Karpas-422 (cell line): Measurements from ENCODE around the gene VRTN. TPM values are rescaled to one million over a fixed set of nuclear protein-coding genes. Genes with fewer than 3 reads are reported as not detected.
"Not testable (repeated sequence)": the region's sequence is repeated elsewhere in the genome, so short reads cannot be mapped to it uniquely, and the experiment has no call there.

ENCODE experiments used
- DNase-seq: peaks from one replicate; pipeline ENCODE4 v3.0.0-alpha.2; 2015
- H2AFZ ChIP-seq: fragments of 200-600 bp; sonication (generic); 2 replicates; pipeline ENCODE4 v1.6.1; 2014; ENCODE audit warnings: antibody characterized with exemption, low read length, mixed read lengths
- H3K27ac ChIP-seq: fragments of 200-600 bp; sonication (generic); 2 replicates; pipeline ENCODE4 v1.5.1; 2014; ENCODE audit warnings: mild to moderate bottlenecking, low read length, moderate library complexity
- H3K27me3 ChIP-seq: fragments of 200-600 bp; sonication (generic); 2 replicates; pipeline ENCODE4 v1.6.1; 2014; ENCODE audit warnings: low read length, mixed read lengths
- H3K36me3 ChIP-seq: fragments of 200-600 bp; sonication (generic); 2 replicates; pipeline ENCODE4 v1.6.1; 2014; ENCODE audit warnings: low read length, mixed read lengths; ENCODE audit not compliant: insufficient read depth
- H3K4me1 ChIP-seq: fragments of 200-600 bp; sonication (generic); 2 replicates; pipeline ENCODE4 v1.6.1; 2014; ENCODE audit warnings: mild to moderate bottlenecking, low read length, mixed read lengths
- H3K4me2 ChIP-seq: fragments of 200-600 bp; sonication (generic); 2 replicates; pipeline ENCODE4 v1.6.1; 2014; ENCODE audit warnings: low read length, low read depth, mild to moderate bottlenecking; ENCODE audit not compliant: poor library complexity, severe bottlenecking
- H3K4me3 ChIP-seq: fragments of 200-600 bp; sonication (generic); 2 replicates; pipeline ENCODE4 v1.5.1; 2014; ENCODE audit warnings: mild to moderate bottlenecking, antibody characterized with exemption, low read length, mixed read lengths
- H3K79me2 ChIP-seq: fragments of 200-600 bp; sonication (generic); 2 replicates; pipeline ENCODE4 v1.6.1; 2014; ENCODE audit warnings: mild to moderate bottlenecking, low read length, mixed read lengths
- H3K9ac ChIP-seq: fragments of 200-600 bp; sonication (generic); 2 replicates; pipeline ENCODE4 v1.6.0; 2014; ENCODE audit warnings: low read length
- H3K9me2 ChIP-seq: fragments of 200-600 bp; sonication (generic), shearing (Covaris generic); replicated peaks from 2 replicates; pipeline ENCODE4 v1.6.0; 2014; ENCODE audit warnings: mild to moderate bottlenecking, low read length, moderate library complexity; ENCODE audit not compliant: insufficient read depth
- H3K9me3 ChIP-seq: fragments of 300-700, 200-600 bp; sonication (generic); 2 replicates; pipeline ENCODE4 v1.6.1; 2014; ENCODE audit warnings: low read length, mixed read lengths
- H4K20me1 ChIP-seq: fragments of 200-600 bp; sonication (generic); 2 replicates; pipeline ENCODE4 v1.6.1; 2014; ENCODE audit warnings: mild to moderate bottlenecking, antibody characterized with exemption, low read length, low read depth; ENCODE audit not compliant: insufficient read depth
- total RNA-seq: library from RNA; depleted of rRNA; stranded (reverse); fragments of >200 nt; shearing (Covaris generic); gene quantifications from 2 replicates; pipeline ENCODE4 v1.2.3, GENCODE V29; 2014; ENCODE audit warnings: low replicate concordance

The VRTN gene
- total RNA-seq, 1 experiment from 2014 or later, result not detected

GRCh38 chr14:74309125-74310022 is 38.9 kb upstream of the VRTN start:
- Histone ChIP-seq H3K9me2 (no peaks in the 10 kb centered on the region), H3K36me3 (no peaks in the 10 kb centered on the region), H3K27ac (no peak overlapping the region), H3K4me2 (no peak overlapping the region), H2AFZ (peak overlapping the region; percentile 33; the same call in 1 of the 2 replicates), H3K4me3 (no peak overlapping the region), H3K9ac (no peak overlapping the region), H3K9me3 (no peaks in the 10 kb centered on the region), H3K4me1 (peaks cover 5% of the 10 kb centered on the region), H3K27me3 (no peaks in the 10 kb centered on the region), H4K20me1 (no peaks in the 10 kb centered on the region), H3K79me2 (no peaks in the 10 kb centered on the region)
- DNase-seq, result no peak

DNA sequence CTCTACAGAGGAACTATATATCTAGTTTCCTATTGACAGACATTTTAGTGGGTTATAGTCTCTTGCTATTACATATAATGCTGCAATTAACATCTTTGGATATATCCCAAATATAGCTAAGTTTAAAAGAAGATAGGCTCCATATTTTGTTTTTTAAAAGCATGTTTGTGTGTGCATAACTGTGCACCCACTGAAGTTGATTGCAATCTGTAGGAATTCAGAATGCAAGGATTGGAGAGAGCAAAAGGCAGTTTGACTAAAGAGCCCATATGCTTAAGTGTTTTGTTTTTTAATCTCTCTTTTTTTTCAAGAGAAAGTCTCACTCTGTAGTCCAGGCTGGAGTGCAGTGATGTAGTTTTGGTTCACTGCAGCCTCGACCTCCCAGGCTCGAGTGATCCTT is 36.1 kb upstream of the VRTN start:
- Histone ChIP-seq H3K36me3 (no peaks in the 10 kb centered on the region), H4K20me1 (no peaks in the 10 kb centered on the region), H3K4me2 (no peak overlapping the region), H3K9ac (no peak overlapping the region), H2AFZ (no peak overlapping the region), H3K9me2 (no peaks in the 10 kb centered on the region), H3K4me1 (peaks cover 5% of the 10 kb centered on the region; the same call in 1 of the 2 replicates), H3K79me2 (no peaks in the 10 kb centered on the region), H3K4me3 (no peak overlapping the region), H3K27me3 (0 out of 2 replicates have a peak, but pooled peaks cover 3% of the 10 kb centered on the region), H3K27ac (no peak overlapping the region), H3K9me3 (no peaks in the 10 kb centered on the region)
- DNase-seq, result no peak

- Histone ChIP-seq H4K20me1 (no peaks in the 10 kb centered on the region), H3K79me2 (no peaks in the 10 kb centered on the region), H3K4me1 (peaks cover 5% of the 10 kb centered on the region; the same call in 1 of the 2 replicates), H3K27ac (no peak overlapping the region), H3K4me2 (no peak overlapping the region), H2AFZ (no peak overlapping the region), H3K9me3 (no peaks in the 10 kb centered on the region), H3K4me3 (no peak overlapping the region), H3K9me2 (no peaks in the 10 kb centered on the region), H3K9ac (no peak overlapping the region), H3K36me3 (no peaks in the 10 kb centered on the region), H3K27me3 (0 out of 2 replicates have a peak, but pooled peaks cover 3% of the 10 kb centered on the region)
- no peak for DNase-seq
These were observed 34.7 kb upstream of the VRTN start for GRCh38 chr14:74313601-74314000.

GRCh38 chr14:74314576-74314975 is 33.7 kb upstream of the VRTN start:
- H3K27ac ChIP-seq, result no peak overlapping the region

DNA sequence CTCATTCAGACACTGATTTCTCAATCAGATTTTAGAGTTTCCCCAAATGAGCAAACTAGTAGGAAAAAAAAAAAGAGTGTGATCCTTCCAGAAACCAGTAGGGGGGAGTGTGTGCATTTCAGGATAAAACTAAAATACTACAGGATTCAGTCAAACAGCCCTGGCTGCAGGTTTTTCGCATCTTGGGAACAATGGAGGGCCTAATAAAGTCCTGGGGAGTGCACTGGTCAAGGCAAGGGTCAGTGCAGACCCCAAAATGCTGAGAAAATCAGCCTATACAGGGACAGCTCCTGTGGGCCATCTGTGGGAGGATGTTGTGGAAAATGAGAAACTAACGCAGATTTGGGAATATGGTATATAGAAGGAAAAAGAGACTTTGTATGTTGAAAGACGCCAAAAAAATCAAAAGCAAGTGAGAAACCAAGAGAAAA is 23.3 kb upstream of the VRTN start:
- Histone ChIP-seq H3K79me2 (no peaks in the 10 kb centered on the region), H3K4me2 (no peak overlapping the region), H3K36me3 (no peaks in the 10 kb centered on the region), H3K27me3 (no peaks in the 10 kb centered on the region), H3K9ac (no peak overlapping the region), H3K27ac (no peak overlapping the region), H3K4me1 (no peaks in the 10 kb centered on the region), H4K20me1 (no peaks in the 10 kb centered on the region), H3K9me3 (no peaks in the 10 kb centered on the region), H3K9me2 (no peaks in the 10 kb centered on the region), H3K4me3 (no peak overlapping the region), H2AFZ (no peak overlapping the region)
- DNase-seq, result peak; percentile 80

More at GRCh38 chr14:74314576-74314975, 33.7 kb upstream of the VRTN start:
- Histone ChIP-seq H3K9ac (no peak overlapping the region), H3K36me3 (no peaks in the 10 kb centered on the region), H4K20me1 (no peaks in the 10 kb centered on the region), H3K27me3 (0 out of 2 replicates have a peak, but pooled peaks cover 3% of the 10 kb centered on the region), H3K4me3 (no peak overlapping the region), H3K4me2 (no peak overlapping the region), H2AFZ (no peak overlapping the region), H3K79me2 (no peaks in the 10 kb centered on the region), H3K4me1 (no peaks in the 10 kb centered on the region), H3K9me3 (no peaks in the 10 kb centered on the region), H3K9me2 (no peaks in the 10 kb centered on the region)
- DNase-seq, result no peak

GRCh38 chr14:74325446-74325845 is 22.8 kb upstream of the VRTN start:
- H3K27ac ChIP-seq, result no peak overlapping the region

GRCh38 chr14:74326369-74327152 is 21.7 kb upstream of the VRTN start:
- Histone ChIP-seq H3K4me2 (no peak overlapping the region), H3K36me3 (no peaks in the 10 kb centered on the region), H3K4me1 (no peaks in the 10 kb centered on the region), H3K27ac (no peak overlapping the region), H3K9ac (no peak overlapping the region), H3K9me2 (no peaks in the 10 kb centered on the region), H2AFZ (no peak overlapping the region), H3K9me3 (no peaks in the 10 kb centered on the region), H3K4me3 (no peak overlapping the region), H4K20me1 (no peaks in the 10 kb centered on the region), H3K27me3 (no peaks in the 10 kb centered on the region), H3K79me2 (no peaks in the 10 kb centered on the region)
- no peak for DNase-seq

More at GRCh38 chr14:74325446-74325845, 22.8 kb upstream of the VRTN start:
- no peak for DNase-seq
- Histone ChIP-seq H3K9me3 (no peaks in the 10 kb centered on the region), H3K4me1 (no peaks in the 10 kb centered on the region), H2AFZ (no peak overlapping the region), H3K4me2 (no peak overlapping the region), H3K36me3 (no peaks in the 10 kb centered on the region), H3K27me3 (no peaks in the 10 kb centered on the region), H3K9ac (no peak overlapping the region), H3K4me3 (no peak overlapping the region), H4K20me1 (no peaks in the 10 kb centered on the region), H3K9me2 (no peaks in the 10 kb centered on the region), H3K79me2 (no peaks in the 10 kb centered on the region)

GRCh38 chr14:74329950-74330552 is 18.2 kb upstream of the VRTN start:
- H3K79me2 ChIP-seq, H3K4me3 ChIP-seq, H2AFZ ChIP-seq, H3K9me2 ChIP-seq, H3K9me3 ChIP-seq, H3K27me3 ChIP-seq, H3K9ac ChIP-seq, H4K20me1 ChIP-seq, H3K4me1 ChIP-seq, H3K4me2 ChIP-seq, H3K36me3 ChIP-seq, H3K27ac ChIP-seq, DNase-seq: not testable (repeated sequence)
